Astrocyte of the spinal cord (primary cell): ENCODE data around the gene CD300A.

Experiments
- DNase-seq: peaks from one replicate; pipeline ENCODE4 v3.0.0; 2011; ENCODE audit warnings: low read depth, low spot score
- H3K4me3 ChIP-seq: 2 replicates; pipeline ENCODE4 v1.5.1; 2011; ENCODE audit warnings: low read depth, mild to moderate bottlenecking, low read length, moderate library complexity
- CTCF ChIP-seq: IDR thresholded peaks from 2 replicates; pipeline ENCODE4 v1.5.1; 2012; ENCODE audit warnings: low read depth, mild to moderate bottlenecking, low read length, inconsistent platforms
- in situ Hi-C: cut with HindIII; loops from 2 replicates; pipeline ENCODE4 v1.10.0; 2017; ENCODE audit warnings: low sequenced_read_pairs

The CD300A gene

GRCh38 chr17:74455025-74455545, 11.3 kb upstream of the CD300A start:
- no peak for TF ChIP-seq CTCF
- no peak overlapping the region for H3K4me3 ChIP-seq
- DNase-seq: no peak
- in situ Hi-C loops: no loop called here

GRCh38 chr17:74455821-74456220, 10.6 kb upstream of the CD300A start:
- no peak for TF ChIP-seq CTCF
- H3K4me3 ChIP-seq: no peak overlapping the region
- DNase-seq: no peak
- in situ Hi-C loops: no loop called here

GRCh38 chr17:74457146-74457819, 9.2 kb upstream of the CD300A start:
- DNase-seq: peak; percentile 42
- TF ChIP-seq CTCF: peak; percentile 89
- no peak overlapping the region for H3K4me3 ChIP-seq
- in situ Hi-C loops: no loop called here

GRCh38 chr17:74457820-74458166, 8.6 kb upstream of the CD300A start:
- no peak for TF ChIP-seq CTCF
- no peak for DNase-seq
- H3K4me3 ChIP-seq: no peak overlapping the region
- in situ Hi-C loops: no loop called here

GRCh38 chr17:74458835-74459234, 7.6 kb upstream of the CD300A start:
- TF ChIP-seq CTCF: no peak
- DNase-seq: no peak
- in situ Hi-C loops: no loop called here
- no peak overlapping the region for H3K4me3 ChIP-seq

GRCh38 chr17:74459622-74460021, 6.8 kb upstream of the CD300A start:
- no peak overlapping the region for H3K4me3 ChIP-seq
- in situ Hi-C loops: no loop called here
- TF ChIP-seq CTCF: no peak
- DNase-seq: no peak
